HUES6 (cell line): ENCODE results near the gene DDTL.
"Not testable (repeated sequence)": the region's sequence is repeated elsewhere in the genome, so short reads cannot be mapped to it uniquely, and the experiment has no call there.

Experiments
- H3K27ac ChIP-seq: 2 replicates; pipeline ENCODE4 v1.7.0; 2013; ENCODE audit warnings: low read depth, mild to moderate bottlenecking, low read length, inconsistent platforms
- H3K27me3 ChIP-seq: 2 replicates; pipeline ENCODE4 v1.6.1; 2013; ENCODE audit warnings: low read length; ENCODE audit not compliant: control insufficient read depth, insufficient read depth
- H3K36me3 ChIP-seq: 2 replicates; pipeline ENCODE4 v1.6.1; 2013; ENCODE audit warnings: low read length; ENCODE audit not compliant: control insufficient read depth, insufficient read depth
- H3K4me1 ChIP-seq: 2 replicates; pipeline ENCODE4 v1.6.1; 2013; ENCODE audit warnings: low read length; ENCODE audit not compliant: control insufficient read depth, insufficient read depth
- H3K4me3 ChIP-seq: 2 replicates; pipeline ENCODE4 v1.5.1; 2013; ENCODE audit warnings: low read depth, low read length
- H3K9ac ChIP-seq: one replicate; pipeline ENCODE4 v1.6.1; 2013; ENCODE audit warnings: mild to moderate bottlenecking, low read length
- H3K9me3 ChIP-seq: 2 replicates; pipeline ENCODE4 v1.6.1; 2013; ENCODE audit warnings: low read depth, low read length; ENCODE audit not compliant: control insufficient read depth, insufficient read depth

DDTL gene

GRCh38 chr22:23951383-23951782 lies 15.3 kb upstream of the DDTL start:
- not testable (repeated sequence) for H3K9ac ChIP-seq, H3K36me3 ChIP-seq, H3K27me3 ChIP-seq, H3K4me3 ChIP-seq, H3K27ac ChIP-seq, H3K9me3 ChIP-seq
- peaks cover 13% of the 10 kb centered on the region for H3K4me1 ChIP-seq

GRCh38 chr22:23952794-23953405 lies 13.8 kb upstream of the DDTL start:
- H3K9ac ChIP-seq, H3K9me3 ChIP-seq, H3K27me3 ChIP-seq, H3K27ac ChIP-seq, H3K4me3 ChIP-seq, H3K36me3 ChIP-seq: not testable (repeated sequence)
- H3K4me1 ChIP-seq, result peaks cover 13% of the 10 kb centered on the region

GRCh38 chr22:23953485-23953884 lies 13.2 kb upstream of the DDTL start:
- not testable (repeated sequence) for H3K36me3 ChIP-seq, H3K9ac ChIP-seq, H3K27ac ChIP-seq, H3K27me3 ChIP-seq, H3K9me3 ChIP-seq, H3K4me3 ChIP-seq
- H3K4me1 ChIP-seq, result peaks cover 13% of the 10 kb centered on the region

GRCh38 chr22:23954193-23954990 lies 12.3 kb upstream of the DDTL start:
- H3K4me3 ChIP-seq, H3K36me3 ChIP-seq, H3K27ac ChIP-seq, H3K27me3 ChIP-seq, H3K9me3 ChIP-seq: not testable (repeated sequence)
- Histone ChIP-seq H3K4me1 (peaks cover 13% of the 10 kb centered on the region), H3K9ac (peak overlapping the region; percentile 49)

GRCh38 chr22:23954991-23955305 lies 11.7 kb upstream of the DDTL start:
- H3K9me3 ChIP-seq, H3K36me3 ChIP-seq, H3K27me3 ChIP-seq, H3K4me3 ChIP-seq: not testable (repeated sequence)
- Histone ChIP-seq H3K27ac (peak overlapping the region; percentile 81; the same call in 1 of the 2 replicates), H3K9ac (peak overlapping the region; percentile 49), H3K4me1 (peaks cover 13% of the 10 kb centered on the region)

GRCh38 chr22:23955886-23956285 lies 10.8 kb upstream of the DDTL start:
- H3K9ac ChIP-seq, result peak overlapping the region; percentile 42
- H3K9me3 ChIP-seq, H3K27me3 ChIP-seq, H3K36me3 ChIP-seq: not testable (repeated sequence)
- H3K4me3 ChIP-seq, result peak overlapping the region; percentile 30
- peaks cover 13% of the 10 kb centered on the region for H3K4me1 ChIP-seq
- H3K27ac ChIP-seq, result peak overlapping the region; percentile 81; the same call in 1 of the 2 replicates

GRCh38 chr22:23956301-23956900 lies 10.3 kb upstream of the DDTL start:
- not testable (repeated sequence) for H3K9me3 ChIP-seq, H3K36me3 ChIP-seq, H3K27me3 ChIP-seq
- peaks cover 13% of the 10 kb centered on the region for H3K4me1 ChIP-seq
- H3K9ac ChIP-seq, result peak overlapping the region; percentile 28
- 0 out of 2 replicates have a peak overlapping the region, but pooled peaks have one; percentile 17 for H3K4me3 ChIP-seq
- H3K27ac ChIP-seq, result peak overlapping the region; percentile 64; the same call in 1 of the 2 replicates

- H3K4me1 ChIP-seq, H3K9ac ChIP-seq, H3K36me3 ChIP-seq, H3K27me3 ChIP-seq, H3K27ac ChIP-seq, H3K9me3 ChIP-seq: not testable (repeated sequence)
- H3K4me3 ChIP-seq, result peak within 1 kb of the TSS; percentile 20; the same call in 1 of the 2 replicates
Measured at GRCh38 chr22:23961084-23961771, 5.5 kb upstream of the DDTL start, which contains the start of gene GSTT2B. Gene GSTT2B (minus strand): TSS chr22:23961195. CDS start chr22:23961131, 64 bp downstream.

- not testable (repeated sequence) for H3K4me1 ChIP-seq, H3K9ac ChIP-seq, H3K27ac ChIP-seq
Measured at GRCh38 chr22:23966094-23966493, 594 bp upstream of the DDTL start.

GRCh38 chr22:23969071-23969470 lies 2.4 kb downstream of the DDTL start:
- H3K36me3 ChIP-seq, result peaks cover 30% of the 10 kb centered on the region
- H3K27ac ChIP-seq, result no peak overlapping the region
- no peaks in the 10 kb centered on the region for H3K9me3 ChIP-seq
- H3K4me3 ChIP-seq, result no peak overlapping the region
- no peaks in the 10 kb centered on the region for H3K27me3 ChIP-seq
- no peak overlapping the region for H3K9ac ChIP-seq
- no peaks in the 10 kb centered on the region for H3K4me1 ChIP-seq

More at GRCh38 chr22:23966094-23966493, 594 bp upstream of the DDTL start:
- H3K9me3 ChIP-seq, H3K27me3 ChIP-seq, H3K4me3 ChIP-seq: not testable (repeated sequence)
- H3K36me3 ChIP-seq, result peaks cover 22% of the 10 kb centered on the region

- Histone ChIP-seq H3K9ac (no peak overlapping the region), H3K27me3 (no peaks in the 10 kb centered on the region), H3K4me1 (no peaks in the 10 kb centered on the region), H3K27ac (no peak overlapping the region), H3K9me3 (no peaks in the 10 kb centered on the region), H3K36me3 (peaks cover 30% of the 10 kb centered on the region), H3K4me3 (no peak overlapping the region)
Measured at GRCh38 chr22:23970201-23970641, 3.5 kb downstream of the DDTL start.
